Inflammatory macrophage treated with lipopolysaccharide for 4 hours (primary cell): ENCODE data around the gene MSANTD2.

ENCODE experiments used
- DNase-seq: peaks from one replicate; pipeline ENCODE4 v3.0.0-alpha.2; 2020

The MSANTD2 gene

DNA sequence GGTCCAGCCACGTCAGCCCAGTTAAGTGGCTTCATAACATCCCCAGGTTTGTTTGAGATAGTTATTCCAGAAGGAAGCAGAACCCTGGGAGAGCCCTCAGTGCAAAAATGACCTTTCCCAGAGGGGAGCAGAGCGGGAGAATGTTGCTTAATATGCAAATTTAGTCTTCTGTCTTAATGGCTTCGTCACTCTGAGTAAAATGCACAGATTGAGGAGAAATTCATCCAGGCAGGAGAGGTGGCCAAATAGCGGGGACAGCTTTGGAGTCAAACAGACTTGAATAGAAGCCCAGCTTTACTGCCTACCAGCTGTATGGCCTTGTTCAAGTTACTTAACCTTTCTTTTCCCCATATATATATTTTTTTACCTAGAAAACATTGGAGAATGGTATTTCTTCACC lies 72.7 kb downstream of the MSANTD2 start:
- no peak for DNase-seq

DNA sequence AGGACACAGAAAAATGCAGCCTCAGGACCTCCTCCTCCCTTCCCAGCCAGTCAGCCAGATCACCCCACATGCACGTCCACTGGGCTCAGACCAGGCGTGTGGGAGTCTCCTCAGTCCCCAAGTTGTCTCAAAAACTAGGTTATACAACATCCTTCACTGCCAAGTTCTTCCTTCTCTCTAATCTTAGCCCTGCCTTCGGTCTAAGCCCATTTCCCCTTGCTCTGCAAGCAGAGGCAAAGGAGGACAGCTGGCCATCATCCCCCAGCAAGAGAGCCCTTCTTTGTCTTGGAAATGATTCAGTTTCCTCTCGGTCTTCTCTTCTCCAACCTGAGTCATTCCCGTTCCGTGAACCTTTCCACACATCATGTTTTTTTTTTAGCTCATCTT lies 74.5 kb downstream of the MSANTD2 start:
- DNase-seq, result peak; percentile 20

DNA sequence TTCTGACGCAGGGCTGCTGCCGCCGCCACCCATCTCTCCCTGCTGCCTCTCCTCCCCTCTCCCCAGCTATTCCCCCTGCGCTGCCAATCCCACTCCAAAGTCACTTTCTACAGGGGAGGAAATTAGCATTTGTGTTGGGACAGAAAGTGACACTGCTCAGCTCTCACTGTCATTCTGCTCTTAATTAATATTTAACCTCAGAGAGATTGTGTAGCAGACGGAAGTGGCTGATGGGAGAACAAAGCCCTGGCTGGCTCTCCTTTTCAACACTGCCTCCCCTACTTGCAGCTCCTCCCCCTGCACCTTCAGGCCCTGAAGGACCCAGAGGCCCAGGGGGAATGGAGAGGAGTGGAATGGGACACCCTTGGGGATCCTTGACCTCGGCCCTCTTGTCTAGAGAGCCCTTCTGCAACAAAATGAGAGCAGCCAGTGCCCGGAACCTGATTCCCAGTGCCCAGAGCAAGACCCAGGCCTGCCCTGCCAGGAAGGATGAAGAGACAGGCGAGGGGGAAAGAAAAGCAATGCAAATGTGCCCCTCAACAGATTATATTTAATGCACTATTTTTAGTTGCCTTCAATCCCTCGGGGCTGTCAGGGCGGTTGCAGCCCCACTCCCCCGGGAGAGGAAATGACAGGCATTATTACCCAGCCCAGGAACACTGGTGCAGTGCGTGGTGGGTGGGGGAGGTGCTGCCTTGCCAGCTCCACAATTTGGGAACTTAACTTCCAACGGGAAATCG lies 75.1 kb downstream of the MSANTD2 start:
- DNase-seq, result no peak

DNA sequence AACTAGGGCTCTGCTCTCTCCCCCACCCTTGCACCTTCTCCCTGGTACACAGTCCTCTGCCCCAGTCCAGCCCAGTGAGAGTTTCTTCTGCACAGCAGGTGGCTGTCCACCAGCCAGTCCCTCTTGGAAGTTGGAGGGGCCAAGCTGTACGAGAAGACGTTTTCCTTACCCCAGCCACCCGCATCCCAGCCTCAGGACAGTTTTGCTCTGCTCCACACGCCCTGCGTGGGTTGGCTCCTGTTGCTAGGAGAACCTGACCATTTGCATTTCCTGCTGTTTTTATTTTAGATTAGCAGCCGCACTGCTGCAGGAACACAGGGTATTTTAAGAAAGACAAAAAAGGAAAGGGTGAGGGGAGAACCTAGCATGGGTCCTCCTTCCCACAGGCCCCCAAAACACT lies 78.0 kb downstream of the MSANTD2 start:
- DNase-seq, result no peak

DNA sequence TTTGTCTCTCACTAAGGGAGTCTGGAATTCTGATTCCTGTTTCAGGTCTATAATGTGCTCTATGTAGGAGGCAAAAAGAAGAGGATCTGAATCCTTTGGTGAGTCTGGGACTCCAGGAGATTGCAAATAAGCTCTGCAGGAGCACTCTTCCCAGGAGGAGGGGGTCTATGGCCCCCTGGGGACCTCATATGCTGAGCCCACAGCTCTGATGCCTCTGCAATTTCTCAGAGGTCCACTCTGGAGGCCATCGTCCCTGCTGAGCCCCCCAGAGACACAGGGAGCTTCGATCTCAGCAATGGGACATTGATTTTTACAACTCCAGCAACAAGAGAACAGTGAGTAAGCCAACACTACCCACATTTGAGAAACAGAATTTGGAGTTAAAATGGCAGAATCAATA lies 80.7 kb downstream of the MSANTD2 start:
- no peak for DNase-seq

DNA sequence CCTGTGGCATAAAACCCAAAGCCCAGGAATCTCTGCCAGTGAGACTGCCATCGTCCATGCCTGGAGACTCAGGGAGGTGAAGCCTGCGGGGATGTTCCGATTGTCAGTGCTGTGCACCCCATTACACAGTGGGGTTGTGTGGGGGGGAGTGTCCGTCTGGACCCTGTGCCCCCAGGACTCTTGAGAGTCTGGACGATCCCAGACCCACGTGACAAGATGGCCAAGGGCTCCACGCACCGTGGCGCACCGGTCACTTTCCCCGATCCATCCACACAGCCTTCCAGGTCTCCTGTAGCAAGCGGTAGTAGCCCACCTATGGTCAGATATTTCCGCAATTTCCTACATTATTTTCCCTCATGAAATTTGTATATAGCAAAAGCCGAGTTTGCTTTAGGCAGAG lies 81.4 kb downstream of the MSANTD2 start:
- DNase-seq, result no peak

DNA sequence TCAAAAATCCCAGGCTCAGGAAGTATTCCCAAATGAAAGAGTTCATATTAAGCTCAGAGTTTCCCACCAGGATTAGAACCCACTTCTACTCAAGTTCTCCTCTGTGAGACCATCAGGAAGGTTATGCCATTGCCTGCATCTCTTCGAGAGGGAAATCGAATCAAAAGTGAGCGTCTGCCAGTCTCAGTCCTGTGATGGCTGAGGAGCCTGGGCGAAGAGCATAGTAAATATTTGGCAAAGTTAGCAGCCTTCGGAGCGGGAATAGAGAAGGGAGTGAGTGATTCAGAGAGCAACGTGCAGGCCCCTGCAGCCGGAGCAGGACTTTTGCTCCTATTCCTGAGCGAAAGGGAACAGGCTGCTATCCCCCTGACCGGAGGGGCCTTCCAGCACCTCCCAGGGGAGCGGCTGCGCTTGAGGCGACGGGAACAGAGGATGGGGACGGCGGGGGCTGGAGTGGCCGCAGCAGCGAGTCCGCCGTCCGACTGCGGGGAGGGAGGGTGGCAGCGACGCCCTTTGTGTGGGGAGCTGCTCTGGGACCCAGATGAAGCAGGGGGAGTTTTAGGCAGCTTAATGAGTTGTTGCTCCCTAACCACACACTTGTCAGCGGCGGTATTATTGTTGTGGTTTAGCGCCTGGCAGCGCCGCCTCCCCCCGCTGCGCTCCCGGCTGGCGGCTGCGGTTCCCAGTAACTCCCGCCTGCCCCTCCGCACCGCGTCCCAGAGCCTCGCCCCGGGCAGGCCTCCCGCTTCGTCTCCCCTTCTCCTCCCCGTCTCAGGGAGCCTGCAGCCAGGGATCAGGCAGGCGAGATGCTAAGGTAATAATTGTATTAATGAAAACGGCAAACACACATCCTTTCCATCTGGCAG lies 82.2 kb downstream of the MSANTD2 start:
- no peak for DNase-seq

DNA sequence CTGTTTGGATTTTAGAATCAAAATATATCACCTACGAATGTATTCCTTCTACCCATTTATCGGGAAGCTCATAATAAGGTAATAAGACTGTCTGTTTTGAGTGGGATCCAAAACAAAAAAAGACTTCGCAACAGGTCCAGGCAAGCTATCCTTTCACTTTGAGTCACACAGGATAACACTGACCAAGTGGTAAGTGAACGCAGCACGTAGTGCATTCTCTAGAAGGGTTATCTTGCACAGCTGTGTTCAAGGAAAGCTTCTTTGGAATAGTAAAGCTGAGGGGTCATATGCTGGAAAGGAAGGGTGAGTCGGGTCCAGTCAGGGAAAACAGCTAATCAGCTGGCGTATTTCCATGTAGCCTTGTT lies 82.8 kb downstream of the MSANTD2 start:
- no peak for DNase-seq

DNA sequence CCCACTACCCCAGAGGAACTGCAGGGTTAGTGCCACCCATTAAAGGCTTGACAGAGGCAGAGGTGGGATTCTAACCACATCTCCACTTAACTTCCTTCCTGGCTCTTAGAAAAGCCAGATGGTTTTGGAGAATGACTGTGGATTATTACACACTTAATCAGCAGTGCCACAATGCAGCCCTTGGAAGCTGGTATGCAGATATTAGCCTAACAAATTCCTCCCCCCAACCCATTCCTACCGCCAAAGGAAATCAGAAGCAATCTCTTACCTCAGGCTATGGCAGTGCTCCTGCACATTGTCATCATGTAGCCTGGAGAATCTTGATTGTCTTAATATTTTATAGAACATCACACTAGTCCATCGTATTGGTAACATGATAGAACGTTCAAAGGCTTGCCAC lies 83.6 kb downstream of the MSANTD2 start:
- DNase-seq, result no peak
